Stimulated activated CD4-positive, alpha-beta T cell treated with anti-CD3 and anti-CD28 coated beads, TNF-alpha, amount 100 ng/mL, for 1 hour (primary cell): ENCODE data around the gene RIMKLA.

Experiments
- DNase-seq, 3 donors: peaks; one replicate each; pipeline ENCODE4 v3.0.0-alpha.2; 2020; ENCODE audit warnings: low read depth in 3 of 3, low spot score in 1 of 3

Gene RIMKLA, protein sequence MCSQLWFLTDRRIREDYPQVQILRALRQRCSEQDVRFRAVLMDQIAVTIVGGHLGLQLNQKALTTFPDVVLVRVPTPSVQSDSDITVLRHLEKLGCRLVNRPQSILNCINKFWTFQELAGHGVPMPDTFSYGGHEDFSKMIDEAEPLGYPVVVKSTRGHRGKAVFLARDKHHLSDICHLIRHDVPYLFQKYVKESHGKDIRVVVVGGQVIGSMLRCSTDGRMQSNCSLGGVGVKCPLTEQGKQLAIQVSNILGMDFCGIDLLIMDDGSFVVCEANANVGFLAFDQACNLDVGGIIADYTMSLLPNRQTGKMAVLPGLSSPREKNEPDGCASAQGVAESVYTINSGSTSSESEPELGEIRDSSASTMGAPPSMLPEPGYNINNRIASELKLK

GRCh38 chr1:42380586-42381279 lies at the start of gene RIMKLA:
Gene RIMKLA, plus strand, starts transcription at chr1:42380792. Its CDS starts 143 bp downstream, at chr1:42380935.
- peak in 1 of 3 donors; percentile 22 for DNase-seq

DNA sequence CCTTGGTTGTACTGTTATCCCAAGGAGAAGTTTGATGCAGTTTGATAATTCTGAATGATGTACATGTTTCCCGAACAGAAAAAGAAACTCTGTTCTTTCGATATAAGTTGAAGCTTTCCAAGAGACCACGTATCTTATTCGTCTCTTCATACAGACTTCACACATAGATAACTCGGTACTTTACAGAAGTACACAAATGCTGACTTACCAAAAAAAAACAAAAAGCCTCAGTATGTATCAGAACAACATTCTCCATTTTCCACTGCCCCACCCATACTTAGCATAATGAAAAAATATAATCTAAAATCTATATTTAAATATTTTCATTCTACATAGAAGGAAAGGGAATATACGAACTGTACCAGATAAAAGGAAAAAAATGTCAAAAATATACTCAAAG lies 47.7 kb upstream of the RIMKLA start:
- DNase-seq = no peak

GRCh38 chr1:42333662-42334239 lies 46.8 kb upstream of the RIMKLA start:
- no peak for DNase-seq

DNA sequence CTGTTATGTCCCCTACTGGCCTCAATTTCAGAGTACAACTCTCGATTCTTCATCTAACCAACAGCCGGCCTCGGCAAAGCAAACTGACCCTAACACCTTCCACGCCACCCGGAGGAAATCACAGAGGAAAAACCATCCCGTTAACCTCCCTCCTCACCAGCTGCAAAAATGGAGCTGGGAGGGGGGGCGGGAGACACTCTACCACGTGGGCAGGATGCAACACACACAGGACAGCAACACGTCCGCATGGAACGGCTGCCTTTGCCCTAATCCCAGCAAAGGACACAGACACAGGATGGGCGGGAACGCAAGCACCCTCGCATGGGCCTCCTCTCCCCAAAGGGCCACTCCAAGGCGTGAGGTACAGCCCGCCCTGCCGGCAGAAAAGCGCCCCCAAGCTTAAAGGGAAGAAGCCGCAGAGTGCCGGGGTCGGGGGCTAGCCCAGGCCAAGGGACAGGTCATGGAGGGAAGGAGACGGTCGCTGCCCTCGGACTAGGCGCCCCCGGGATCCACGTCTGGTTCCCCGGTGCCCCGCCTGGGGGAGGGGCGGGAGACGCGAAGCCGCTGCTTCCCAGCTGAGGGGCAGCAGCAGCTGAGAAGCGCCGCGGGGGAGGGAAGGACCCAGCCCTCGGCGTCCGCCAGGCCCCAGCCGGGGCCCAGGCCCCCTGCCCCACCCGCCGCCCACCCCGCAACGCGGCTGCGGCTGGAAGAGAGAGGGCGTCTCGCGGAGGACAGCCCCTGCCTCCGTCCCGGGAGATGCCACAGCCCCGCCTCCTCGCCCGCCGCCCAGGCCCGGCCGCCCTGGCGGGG lies 46.1 kb upstream of the RIMKLA start:
- no peak for DNase-seq

DNA sequence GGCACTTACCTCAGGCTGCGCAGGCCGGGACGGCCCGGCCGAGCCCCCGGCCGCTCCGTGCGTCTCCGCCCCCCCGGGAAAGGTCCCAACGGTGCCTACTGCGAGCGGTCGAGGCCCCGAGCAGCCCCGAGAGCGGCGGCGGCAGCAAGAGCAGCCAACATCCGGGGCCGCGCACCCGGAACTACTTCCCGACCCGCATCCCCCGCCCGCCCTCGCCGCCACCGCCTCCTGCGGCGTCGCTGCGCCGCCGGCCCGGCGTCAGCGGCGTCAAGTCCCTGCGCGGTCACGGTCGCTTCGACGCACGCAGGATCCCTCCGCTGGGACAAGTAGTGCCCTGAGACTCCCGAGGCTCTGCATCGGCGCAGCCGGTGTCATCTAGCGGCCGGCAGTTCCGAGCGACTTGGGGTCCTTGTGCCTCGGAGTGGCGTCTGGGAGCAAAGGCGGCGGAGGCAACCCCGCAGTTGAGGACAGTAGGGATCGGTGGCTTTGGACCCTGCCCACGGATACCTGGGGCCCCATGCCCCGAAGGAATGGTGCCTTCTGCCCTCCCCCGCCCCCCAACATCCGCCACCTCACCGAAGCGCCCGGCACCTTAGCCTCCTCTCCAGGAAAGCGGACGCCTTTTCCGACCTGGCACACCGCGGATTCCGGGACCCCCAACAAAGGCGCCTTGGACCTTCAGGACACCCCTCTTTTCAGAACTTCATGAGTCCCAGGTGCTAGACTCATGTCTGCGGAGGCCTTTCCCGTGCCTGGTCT lies 45.4 kb upstream of the RIMKLA start, which contains the start of gene FOXJ3:
Gene FOXJ3, minus strand, starts transcription at position 186 of the 759 bp plus-strand sequence. CDS start 24,142 bp downstream, outside the sequence.
- peak; percentile 76 to 90 (median 85) for DNase-seq

- no peak for DNase-seq
Measured at GRCh38 chr1:42335809-42336518, 44.6 kb upstream of the RIMKLA start.

DNA sequence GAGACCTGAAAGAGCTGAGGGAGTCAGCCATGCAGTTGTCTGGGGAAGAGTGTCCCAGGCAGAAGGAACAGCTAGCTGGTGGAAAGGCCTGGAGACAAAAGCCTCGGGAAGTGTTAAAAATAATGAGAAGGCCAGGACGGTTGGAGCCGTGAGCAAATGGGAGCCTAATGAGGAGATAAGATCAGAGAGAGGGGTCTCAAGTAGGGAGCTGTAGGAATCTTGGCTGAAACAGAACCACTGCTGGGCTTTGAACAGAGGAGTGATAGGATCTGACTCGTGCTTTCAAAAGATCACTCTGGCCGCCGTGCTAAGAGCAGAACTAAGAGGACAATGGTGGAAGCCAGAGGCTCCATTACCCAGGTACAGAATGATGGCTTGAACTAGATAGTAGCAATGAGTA lies 43.6 kb upstream of the RIMKLA start:
- no peak for DNase-seq

- DNase-seq = no peak
Measured at GRCh38 chr1:42340093-42340492, 40.5 kb upstream of the RIMKLA start.

DNA sequence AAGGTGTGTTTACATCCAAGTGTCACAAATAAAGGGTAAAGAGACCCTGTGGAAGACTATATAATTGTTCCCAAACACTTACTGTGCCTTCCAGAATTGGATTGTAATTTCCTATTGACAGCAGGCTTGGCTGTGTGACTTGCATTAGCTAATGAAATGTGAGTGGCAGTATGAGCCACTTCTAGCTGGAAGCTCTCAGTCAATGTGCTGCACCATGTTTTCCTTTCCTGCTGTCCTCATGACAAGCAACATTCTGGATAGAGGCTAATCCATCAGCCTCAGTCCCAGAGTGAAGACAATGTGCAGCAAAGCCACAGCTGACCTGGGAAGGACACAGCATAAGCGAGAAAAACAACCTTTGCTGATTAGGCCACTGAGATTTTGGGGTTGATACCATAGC lies 39.7 kb upstream of the RIMKLA start:
- no peak for DNase-seq

- no peak for DNase-seq
Measured at GRCh38 chr1:42343049-42343448, 37.5 kb upstream of the RIMKLA start.

DNA sequence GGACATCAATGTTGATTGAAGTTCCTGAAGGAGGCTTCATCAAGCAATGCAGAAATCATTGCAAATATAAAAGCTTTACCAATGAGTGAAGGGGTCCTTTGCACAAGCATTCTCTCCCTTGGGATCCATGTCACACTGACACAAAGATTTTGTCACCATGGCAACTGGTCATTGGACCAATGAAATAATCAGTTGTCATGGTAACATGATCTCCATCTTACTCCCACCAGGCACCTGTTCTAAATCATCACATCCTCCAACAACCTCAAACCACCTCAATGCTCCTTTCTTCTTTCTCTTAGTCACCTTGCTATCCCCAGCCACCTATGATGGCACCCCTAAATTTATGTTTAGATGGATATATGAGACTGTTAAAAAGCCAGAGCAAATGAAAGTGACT lies 32.1 kb upstream of the RIMKLA start:
- no peak for DNase-seq

DNA sequence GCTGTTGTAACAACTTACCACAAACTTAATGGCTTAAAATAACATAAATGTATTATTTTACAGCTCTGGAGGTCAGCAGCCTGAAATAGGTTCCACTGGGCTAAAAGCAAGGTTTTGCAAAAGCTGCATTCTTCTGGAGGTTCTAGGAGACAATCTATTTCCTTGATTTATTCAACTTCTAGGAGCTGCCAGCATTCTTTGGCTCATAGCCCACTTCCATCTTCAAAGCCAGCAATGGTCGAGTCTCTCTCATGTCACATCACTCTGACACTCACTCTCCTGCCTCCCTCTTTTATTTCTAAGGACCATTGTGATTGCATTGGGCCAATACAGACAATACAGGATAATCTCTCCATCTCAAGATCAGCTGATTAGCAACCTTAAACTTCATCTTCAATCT lies 30.5 kb upstream of the RIMKLA start:
- DNase-seq = no peak

- DNase-seq = no peak
Measured at GRCh38 chr1:42358791-42359190, 21.8 kb upstream of the RIMKLA start.

GRCh38 chr1:42359466-42359865 lies 21.1 kb upstream of the RIMKLA start:
- no peak for DNase-seq

DNA sequence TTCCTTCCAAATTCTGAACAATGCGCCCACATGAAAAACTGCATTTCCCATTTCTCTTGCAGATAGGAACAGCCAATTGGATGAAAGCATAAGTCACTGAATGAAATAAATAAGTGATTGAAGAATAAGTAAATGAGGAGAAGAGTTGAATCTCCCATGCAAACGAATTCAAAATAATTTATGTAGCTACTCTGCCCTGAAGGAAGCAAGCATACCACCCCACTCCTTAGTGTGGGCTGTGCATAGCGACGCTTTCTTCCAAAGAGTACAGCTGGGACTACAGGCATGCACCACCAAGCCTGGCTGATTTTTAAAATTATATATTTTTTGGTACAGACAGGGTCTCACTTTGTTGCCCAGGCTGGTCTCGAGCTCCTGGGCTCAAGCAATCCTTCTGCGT lies 16.5 kb upstream of the RIMKLA start:
- no peak for DNase-seq

GRCh38 chr1:42364542-42364941 lies 16.1 kb upstream of the RIMKLA start:
- DNase-seq = no peak

DNA sequence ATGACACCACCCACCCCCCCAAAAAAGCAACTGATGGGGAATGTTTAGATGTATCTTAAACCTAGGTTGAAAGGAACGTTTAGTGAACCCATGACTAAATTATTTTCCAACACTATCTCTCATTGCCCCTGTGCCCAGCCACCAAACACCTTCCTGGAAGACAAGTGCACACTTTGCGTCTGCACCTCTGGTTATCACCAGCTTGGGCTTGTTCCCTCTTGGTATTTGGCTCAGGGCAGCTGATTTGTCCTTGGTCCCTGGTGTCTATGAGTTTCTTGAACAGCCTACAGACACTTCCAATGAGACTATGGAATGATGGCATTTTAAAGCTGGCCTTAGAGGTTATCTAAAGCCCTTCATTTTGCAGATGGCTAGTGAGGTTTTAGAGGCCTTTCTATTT lies 15.5 kb upstream of the RIMKLA start:
- no peak for DNase-seq

DNA sequence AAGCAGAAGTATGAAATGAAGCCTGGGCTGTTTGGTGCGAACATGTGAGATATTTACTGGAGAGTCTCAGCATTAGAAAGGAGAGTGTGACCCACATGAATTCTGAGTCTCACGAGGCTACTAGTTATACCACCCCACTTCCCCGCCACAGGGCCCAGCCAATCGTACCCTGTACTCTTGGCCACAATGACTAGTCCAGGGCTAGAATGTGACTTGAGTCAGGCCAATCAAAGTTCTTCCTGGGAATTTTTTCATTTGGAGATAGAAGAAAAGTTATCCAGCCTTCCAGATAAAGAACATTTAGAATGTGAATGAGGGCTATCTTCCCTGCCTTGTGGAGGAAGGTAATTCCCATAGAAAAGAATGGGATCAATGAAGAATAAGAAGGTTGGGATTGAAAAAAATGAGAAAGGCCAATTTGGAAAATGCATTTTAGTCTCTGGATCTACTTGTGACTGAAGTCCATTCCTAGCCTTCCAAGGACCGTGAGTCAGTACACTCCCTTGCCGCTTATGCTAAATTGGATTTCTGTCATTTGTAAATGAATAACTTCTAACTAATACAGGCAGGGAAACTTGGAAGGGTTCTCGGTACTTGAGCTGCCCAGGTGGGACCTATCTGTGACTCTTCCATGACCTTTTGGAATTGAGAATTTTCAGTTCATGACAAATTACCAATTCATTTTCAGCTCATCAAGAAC lies 12.3 kb upstream of the RIMKLA start:
- DNase-seq = no peak

DNA sequence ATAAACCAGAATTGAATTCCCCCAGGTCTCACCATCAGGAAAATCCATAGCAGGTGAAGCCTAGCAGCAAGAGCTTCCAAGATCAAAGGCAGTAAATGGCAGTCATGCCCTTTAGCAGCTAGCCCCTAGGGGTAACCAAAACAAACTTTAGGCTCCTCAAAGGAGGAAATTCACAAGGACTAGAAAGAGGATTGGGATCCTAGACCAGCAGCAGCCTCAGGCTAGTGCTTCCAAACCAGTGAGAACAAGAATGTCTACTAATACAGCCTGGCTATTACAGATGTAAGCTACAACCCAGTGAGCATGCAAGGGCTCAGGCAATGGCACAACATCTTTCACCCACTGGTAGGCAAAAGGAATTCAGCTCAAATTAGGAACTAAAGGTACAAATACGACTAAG lies 11.1 kb upstream of the RIMKLA start:
- no peak for DNase-seq
